Spleen (tissue), 7 donors: ENCODE results near the gene CTSD.

Source experiments
- CTCF ChIP-seq, 11 experiments: fragments of 200-600 bp in 7 of 11; fragments of 450-650 bp in 4 of 11; sonication (generic) in 4 of 11; IDR thresholded peaks in 8 of 11; conservative IDR thresholded peaks in 3 of 11; 1 replicate in 7 of 11; 2 replicates in 4 of 11; pipeline versions ENCODE4 v1.4.0 to v1.8.0; 2016 to 2021; ENCODE audit warnings: antibody characterized with exemption in 11 of 11, inconsistent platforms in 4 of 11, mild to moderate bottlenecking in 1 of 11
- POLR2A ChIP-seq, 3 donors: fragments of 450-650 bp; IDR thresholded peaks; one replicate each; pipeline ENCODE4 v1.5.1; 2017; ENCODE audit warnings: antibody characterized with exemption in 3 of 3, mild to moderate bottlenecking in 1 of 3
- POLR2AphosphoS5 ChIP-seq, 3 donors: sonication (generic); formaldehyde crosslinking; IDR thresholded peaks; one replicate each; pipeline ENCODE4 v1.5.1; 2017; ENCODE audit warnings: antibody characterized with exemption in 3 of 3
- donor health status: DM: no; HTN: no; CAD: no; lungs with moderate emphysema.
- donor health status: DM: no; HTN: no; CAD: no.
- donor health status: DM: no; HTN: no; CAD: no.

GRCh38 chr11:1763336-1763795 is 361 bp downstream of the CTSD start:
- TF ChIP-seq POLR2A (IDR thresholded peaks at IDR 0.05) (peak in 1 of 3 donors; percentile 18), CTCF (IDR thresholded peaks at IDR 0.05 in 8 of 11, conservative IDR thresholded peaks at IDR 0.05 in 3 of 11) (no peak), POLR2AphosphoS5 (IDR thresholded peaks at IDR 0.05) (no peak)
